K562 (cell line): ENCODE data around the gene REM2. TPM values are rescaled to one million over a fixed set of nuclear protein-coding genes. Genes with fewer than 3 reads are reported as not detected.

Experiments
- AFF4 ChIP-seq: sonication (generic); formaldehyde crosslinking; IDR thresholded peaks from 2 replicates; pipeline ENCODE4 v1.8.0; 2023; ENCODE audit warnings: mild to moderate bottlenecking, missing genetic modification reagents
- E2F3 ChIP-seq: fragments of 250-450 bp; sonication (Bioruptor Pico); IDR thresholded peaks from 2 replicates; pipeline ENCODE4 v1.4.0; 2020; ENCODE audit warnings: mild to moderate bottlenecking
- FOXK2 ChIP-seq, 2 experiments: fragments of 450-650 bp; IDR thresholded peaks in 1 of 2; conservative IDR thresholded peaks in 1 of 2; 2 replicates each; pipeline ENCODE4 v1.6.1; 2016; ENCODE audit warnings: low read depth in 2 of 2, mild to moderate bottlenecking in 1 of 2
- HLTF ChIP-seq: fragments of 450-650 bp; IDR thresholded peaks from 2 replicates; pipeline ENCODE4 v1.6.1; 2016
- HNRNPH1 ChIP-seq: fragments of 200-400 bp; formaldehyde crosslinking; optimal IDR thresholded peaks from 2 replicates; pipeline ENCODE3; 2017; ENCODE audit warnings: low read depth, mild to moderate bottlenecking, low read length, moderate library complexity
- HSF4 ChIP-seq: fragments of 250-450 bp; sonication (Bioruptor Pico); IDR thresholded peaks from 2 replicates; pipeline ENCODE4 v2.1.2; 2022; ENCODE audit warnings: mild to moderate bottlenecking, moderate library complexity, borderline replicate concordance
- MYNN ChIP-seq, 2 experiments: sonication (generic); formaldehyde crosslinking in 1 of 2; IDR thresholded peaks; 2 replicates each; pipeline versions ENCODE4 v1.5.0 to v1.6.1; 2016 to 2020; ENCODE audit warnings: antibody characterized with exemption in 1 of 2, missing genetic modification reagents in 1 of 2
- PRDM10 ChIP-seq: fragments of 450-650 bp; IDR thresholded peaks from 2 replicates; pipeline ENCODE4 v1.6.1; 2018; ENCODE audit not compliant: partially characterized antibody
- SAFB2 ChIP-seq: fragments of 200-400 bp; formaldehyde crosslinking; IDR thresholded peaks from 2 replicates; pipeline ENCODE4 v1.6.1; 2018; ENCODE audit warnings: borderline replicate concordance, low read length, low read depth, moderate library complexity; ENCODE audit not compliant: severe bottlenecking
- SAP30 ChIP-seq: fragments of 200-600 bp; sonication (generic); IDR thresholded peaks from 2 replicates; pipeline ENCODE4 v1.6.1; 2012; ENCODE audit warnings: borderline replicate concordance, low read depth, mild to moderate bottlenecking, moderate library complexity, low read length, control low read depth, inconsistent platforms; ENCODE audit not compliant: insufficient read depth, poor library complexity, severe bottlenecking
- SETDB1 ChIP-seq: IDR thresholded peaks from one replicate; pipeline ENCODE4 v1.6.1; 2012; ENCODE audit warnings: low read length, control low read depth, inconsistent platforms
- SMARCA4 ChIP-seq: fragments of 450-650 bp; IDR thresholded peaks from 2 replicates; pipeline ENCODE4 v1.6.1; 2016
- TAF9B ChIP-seq: fragments of 450-650 bp; IDR thresholded peaks from 2 replicates; pipeline ENCODE4 v1.6.1; 2018; ENCODE audit warnings: mild to moderate bottlenecking; ENCODE audit not compliant: partially characterized antibody
- TEAD1 ChIP-seq, 2 experiments: fragments of 450-650 bp in 1 of 2; sonication (generic) in 1 of 2; formaldehyde crosslinking; IDR thresholded peaks; 2 replicates each; pipeline versions ENCODE4 v1.4.0 to v1.8.0; 2020 to 2022; ENCODE audit warnings: mild to moderate bottlenecking in 2 of 2, missing genetic modification reagents in 1 of 2
- TFAP4 ChIP-seq: sonication (generic); formaldehyde crosslinking; IDR thresholded peaks from 2 replicates; pipeline ENCODE4 v1.8.0; 2022; ENCODE audit warnings: missing genetic modification reagents, mild to moderate bottlenecking, moderate library complexity, borderline replicate concordance
- ZNF133 ChIP-seq: fragments of 250-450 bp; sonication (Bioruptor Pico); IDR thresholded peaks from 2 replicates; pipeline ENCODE4 v1.4.0; 2020; ENCODE audit warnings: mild to moderate bottlenecking
- ZNF57 ChIP-seq: fragments of 450-650 bp; formaldehyde crosslinking; IDR thresholded peaks from 2 replicates; pipeline ENCODE4 v1.4.0; 2020; ENCODE audit warnings: mild to moderate bottlenecking, moderate library complexity
- ZNF584 ChIP-seq: fragments of 200-800 bp; sonication (Bioruptor generic); IDR thresholded peaks from 2 replicates; pipeline ENCODE4 v1.6.1; 2016; ENCODE audit warnings: low read depth, mild to moderate bottlenecking, missing genetic modification characterization, missing compliant biosample characterization
- polyA plus RNA-seq, 8 experiments: library from polyadenylated mRNA; depleted of rRNA in 4 of 8; stranded (reverse) in 5 of 8; unstranded in 3 of 8; fragments of >200 nt; fragmentation: Nextera tagmentation in 2 of 8; fragmentation: Illumina TruSeq in 1 of 8; extraction: Ambion mirVana in 2 of 8; extraction: Trizol in 1 of 8; gene quantifications; 2 replicates each; pipeline versions ENCODE4 v1.2.1 to v1.2.3, GENCODE V29; 2011 to 2014; ENCODE audit warnings: inconsistent platforms in 1 of 8, missing spikeins in 1 of 8
- total RNA-seq, 7 experiments: library from RNA; depleted of rRNA in 6 of 7; stranded (reverse); fragments of >200 nt in 6 of 7; fragmentation: Illumina TruSeq in 2 of 7; extraction: Trizol in 2 of 7; gene quantifications; 2 replicates each; pipeline versions ENCODE4 v1.2.1 to v1.2.3, GENCODE V29; 2011 to 2021; ENCODE audit warnings: low replicate concordance in 1 of 7
- TF ChIP-seq, protein P1 (sequence below): fragments of 450-650 bp; formaldehyde crosslinking; IDR thresholded peaks from 2 replicates; pipeline ENCODE4 v1.4.0; 2022; ENCODE audit warnings: missing genetic modification characterization

Gene REM2
- total and polyA plus RNA-seq, 9 of the 15 experiments (the other 6 are each of a cell fraction or from before 2014, with no cell fraction given), result 0.18 to 1.0 (median 0.38) TPM

DNA sequence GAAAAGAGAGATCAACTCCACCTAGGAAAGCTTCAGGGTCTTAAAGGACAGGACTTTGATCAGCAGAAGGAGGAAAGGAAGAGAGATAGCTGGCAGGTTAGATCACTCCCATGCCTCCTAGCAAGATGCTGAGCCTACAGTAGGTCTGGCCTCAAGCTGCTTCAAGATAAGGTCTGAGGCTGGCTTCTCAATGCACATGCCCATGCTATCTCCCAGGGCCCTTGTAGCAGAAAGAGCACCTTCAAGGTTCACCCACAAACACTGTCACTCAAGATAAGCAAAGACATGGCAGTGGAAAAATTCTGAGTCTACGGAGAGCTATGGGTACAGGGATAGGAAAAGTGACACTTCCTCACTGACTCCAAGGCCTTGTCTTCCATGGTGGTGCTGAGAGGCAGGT lies 14.3 kb downstream of the REM2 start (continued):
- peak; percentile 91 for TF ChIP-seq MYNN (IDR thresholded peaks at IDR 0.05)
- TF ChIP-seq MYNN (CRISPR knock-in tag; IDR thresholded peaks at IDR 0.05), result no peak
- TF ChIP-seq HNRNPH1, result no peak
- TF ChIP-seq SAFB2, result no peak
- TF ChIP-seq ZNF584, result no peak; the same call in 1 of the 2 replicates
- no peak for TF ChIP-seq ZNF57 (CRISPR knock-in tag)
- no peak for TF ChIP-seq HLTF
- TF ChIP-seq ZNF133 (CRISPR knock-in tag), result no peak
- TF ChIP-seq, protein P1, sequence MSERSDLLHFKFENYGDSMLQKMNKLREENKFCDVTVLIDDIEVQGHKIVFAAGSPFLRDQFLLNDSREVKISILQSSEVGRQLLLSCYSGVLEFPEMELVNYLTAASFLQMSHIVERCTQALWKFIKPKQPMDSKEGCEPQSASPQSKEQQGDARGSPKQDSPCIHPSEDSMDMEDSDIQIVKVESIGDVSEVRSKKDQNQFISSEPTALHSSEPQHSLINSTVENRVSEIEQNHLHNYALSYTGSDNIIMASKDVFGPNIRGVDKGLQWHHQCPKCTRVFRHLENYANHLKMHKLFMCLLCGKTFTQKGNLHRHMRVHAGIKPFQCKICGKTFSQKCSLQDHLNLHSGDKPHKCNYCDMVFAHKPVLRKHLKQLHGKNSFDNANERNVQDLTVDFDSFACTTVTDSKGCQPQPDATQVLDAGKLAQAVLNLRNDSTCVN (CRISPR knock-in tag), result no peak
- no peak for TF ChIP-seq HSF4 (CRISPR knock-in tag)
- no peak for TF ChIP-seq SAP30
- TF ChIP-seq E2F3, result no peak
- peak; percentile 88 for TF ChIP-seq SMARCA4
- no peak for TF ChIP-seq PRDM10
- TF ChIP-seq TAF9B, result peak; percentile 51
- TF ChIP-seq AFF4 (CRISPR knock-in tag), result no peak
- TF ChIP-seq TEAD1 (CRISPR knock-in tag; IDR thresholded peaks at IDR 0.05), result no peak
- TF ChIP-seq TFAP4, result no peak
- no peak for TF ChIP-seq SETDB1
- 0 out of 4 replicates have a peak, but pooled peaks of 1 of the 2 experiments have one; percentile 32 for TF ChIP-seq FOXK2 (conservative IDR thresholded peaks at IDR 0.05 in 1 of 2, IDR thresholded peaks at IDR 0.05 in 1 of 2; ENCODE audit: low read depth in 2 of 2)
